GM23248 (cell line): ENCODE results near the gene PHF21A. TPM values are rescaled to one million over a fixed set of nuclear protein-coding genes. Genes with fewer than 3 reads are reported as not detected.
A peak's percentile ranks its signal among the peaks of the same experiment; 100 is the strongest.

Source experiments
- DNase-seq: peaks from one replicate; pipeline ENCODE4 v3.0.0-alpha.2; 2015
- H2AFZ ChIP-seq: fragments of 200-600 bp; sonication (generic); 2 replicates; pipeline ENCODE4 v1.6.1; 2016; ENCODE audit warnings: antibody characterized with exemption
- H3F3A ChIP-seq: fragments of 200-600 bp; sonication (generic); 2 replicates; pipeline ENCODE4 v1.6.1; 2016; ENCODE audit warnings: mild to moderate bottlenecking, antibody characterized with exemption, mixed run types; ENCODE audit not compliant: insufficient read depth
- H3K27ac ChIP-seq: fragments of 200-600 bp; sonication (generic); 2 replicates; pipeline ENCODE4 v1.5.1; 2016; ENCODE audit warnings: mild to moderate bottlenecking
- H3K27me3 ChIP-seq: fragments of 200-600 bp; sonication (generic); replicated peaks from 2 replicates; pipeline ENCODE4 v1.6.1; 2016; ENCODE audit warnings: mild to moderate bottlenecking; ENCODE audit not compliant: insufficient read depth
- H3K36me3 ChIP-seq: fragments of 200-600 bp; sonication (generic); 2 replicates; pipeline ENCODE4 v1.6.1; 2016; ENCODE audit warnings: low read depth, mild to moderate bottlenecking
- H3K4me1 ChIP-seq: fragments of 200-600 bp; sonication (generic); 2 replicates; pipeline ENCODE4 v1.6.1; 2016; ENCODE audit warnings: mild to moderate bottlenecking; ENCODE audit not compliant: insufficient read depth
- H3K4me2 ChIP-seq: fragments of 200-600 bp; sonication (generic); one replicate; pipeline ENCODE4 v1.6.1; 2016; ENCODE audit warnings: mild to moderate bottlenecking; ENCODE audit not compliant: unreplicated experiment
- H3K4me3 ChIP-seq: fragments of 200-600 bp; sonication (generic); 2 replicates; pipeline ENCODE4 v1.5.1; 2016; ENCODE audit warnings: mild to moderate bottlenecking
- H3K79me2 ChIP-seq: fragments of 200-600 bp; sonication (generic); 2 replicates; pipeline ENCODE4 v1.6.1; 2016; ENCODE audit warnings: mild to moderate bottlenecking; ENCODE audit not compliant: insufficient read depth
- H3K9ac ChIP-seq: fragments of 200-600 bp; sonication (generic); 2 replicates; pipeline ENCODE4 v1.6.1; 2016; ENCODE audit warnings: mild to moderate bottlenecking
- H3K9me2 ChIP-seq: fragments of 200-600 bp; sonication (generic); 2 replicates; pipeline ENCODE4 v1.6.1; 2016; ENCODE audit warnings: mixed run types, mild to moderate bottlenecking, moderate library complexity; ENCODE audit not compliant: insufficient read depth
- H3K9me3 ChIP-seq: fragments of 200-600 bp; sonication (generic); one replicate; pipeline ENCODE4 v1.6.1; 2017; ENCODE audit warnings: low read depth
- H4K20me1 ChIP-seq: fragments of 200-600 bp; sonication (generic); 2 replicates; pipeline ENCODE4 v1.6.0; 2016; ENCODE audit not compliant: insufficient read depth
- EZH2 ChIP-seq: fragments of 200-600 bp; sonication (generic); IDR thresholded peaks from 2 replicates; pipeline ENCODE4 v1.6.1; 2018; ENCODE audit warnings: antibody characterized with exemption, mild to moderate bottlenecking; ENCODE audit not compliant: insufficient read depth, poor library complexity, severe bottlenecking
- EZH2phosphoT487 ChIP-seq: fragments of 200-600 bp; sonication (generic); IDR thresholded peaks from 2 replicates; pipeline ENCODE4 v1.6.1; 2018; ENCODE audit warnings: antibody characterized with exemption, moderate library complexity, mild to moderate bottlenecking, low read depth; ENCODE audit not compliant: insufficient read depth
- WGBS, 2 experiments: methylation state at CpG; one replicate each; pipeline ENCODE4 v1.1.6; 2015 to 2017; ENCODE audit warnings: low lambda C conversion rate in 2 of 2, low coverage in 1 of 2; ENCODE audit errors: missing lambda C conversion rate in 2 of 2; 5-methylcytosine and 5-hydroxymethylcytosine counted together
- in situ Hi-C: fragments of 300-500 bp; cut with MboI; formaldehyde crosslinking; loops from 2 replicates; pipeline ENCODE4 v1.15.0; 2020
- polyA plus RNA-seq: library from polyadenylated mRNA; unstranded; fragments of >200 nt; fragmentation: Nextera tagmentation; extraction: Ambion mirVana; gene quantifications from 2 replicates; pipeline ENCODE4 v1.2.1, GENCODE V29; 2016
- total RNA-seq: library from RNA; depleted of rRNA; stranded (reverse); fragments of >200 nt; shearing (Covaris generic); gene quantifications from 2 replicates; pipeline ENCODE4 v1.2.3, GENCODE V29; 2014

PHF21A gene
- total and polyA plus RNA-seq, 2 experiments from 2014 or later = 11.2 to 17.0 TPM

DNA sequence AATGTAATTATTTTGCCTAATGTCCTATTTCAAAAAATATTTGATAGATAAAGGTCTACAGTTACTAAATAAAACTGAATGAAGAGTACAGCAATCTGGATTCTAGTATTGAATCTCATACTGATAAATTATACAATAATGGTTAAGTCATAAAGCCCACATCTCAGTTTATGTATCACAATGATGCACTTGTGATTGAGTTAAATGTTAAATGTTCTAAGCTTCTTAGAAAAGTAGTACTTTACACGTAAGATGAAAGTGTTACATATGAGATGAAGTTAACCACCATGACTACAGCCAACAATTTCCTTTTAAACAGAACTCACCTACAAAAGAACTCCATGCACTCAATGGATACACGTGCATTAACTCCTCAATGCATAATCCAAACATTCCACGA is 51.7 kb downstream of the PHF21A start:
- peaks cover 15% of the 10 kb centered on the region; the same call in 1 of the 2 replicates for H3K36me3 ChIP-seq
- H3K27me3 ChIP-seq = no peaks in the 10 kb centered on the region
- H4K20me1 ChIP-seq = no peaks in the 10 kb centered on the region; the same call in 1 of the 2 replicates
- H3K9ac ChIP-seq = no peak overlapping the region
- in situ Hi-C loops = no loop called here
- WGBS, 2 experiments = 94 to 98% methylated on average over 3 of the region's 3 CpGs
- H3K4me3 ChIP-seq = no peak overlapping the region
- DNase-seq = no peak
- peaks cover 17% of the 10 kb centered on the region; the same call in 1 of the 2 replicates for H3K79me2 ChIP-seq
- H3K9me2 ChIP-seq = no peaks in the 10 kb centered on the region
- H2AFZ ChIP-seq = no peak overlapping the region
- H3F3A ChIP-seq = peaks cover 5% of the 10 kb centered on the region; the same call in 1 of the 2 replicates
- peaks cover 7% of the 10 kb centered on the region for H3K4me1 ChIP-seq
- H3K4me2 ChIP-seq = no peak overlapping the region
- no peak for TF ChIP-seq EZH2phosphoT487
- TF ChIP-seq EZH2 = no peak
- no peak overlapping the region for H3K27ac ChIP-seq
- H3K9me3 ChIP-seq = no peaks in the 10 kb centered on the region

DNA sequence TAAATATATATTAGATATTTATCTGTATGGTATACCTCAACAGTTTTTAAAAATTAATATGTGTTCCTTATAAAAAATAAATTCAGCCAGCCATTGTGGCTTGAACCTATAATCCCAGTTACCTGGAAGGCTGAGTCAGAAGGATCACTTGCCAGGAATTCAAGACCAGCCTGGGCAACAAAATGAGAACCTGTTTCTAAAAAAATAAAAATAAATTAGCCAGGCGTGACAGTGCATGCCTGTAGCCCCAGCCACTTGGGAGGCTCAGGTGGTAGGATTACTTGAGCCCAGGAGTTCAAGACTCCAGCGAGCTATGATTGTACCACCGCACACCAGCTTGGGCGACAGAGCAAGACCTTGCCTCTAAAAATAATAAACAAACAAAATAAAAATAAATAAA is 54.9 kb downstream of the PHF21A start:
- Histone ChIP-seq H3K9me2 (no peaks in the 10 kb centered on the region), H3K4me2 (no peak overlapping the region), H3K4me1 (peaks cover 16% of the 10 kb centered on the region), H3K27me3 (no peaks in the 10 kb centered on the region), H4K20me1 (no peaks in the 10 kb centered on the region; the same call in 1 of the 2 replicates), H3K36me3 (peaks cover 14% of the 10 kb centered on the region), H3K4me3 (no peak overlapping the region), H3K79me2 (peaks cover 25% of the 10 kb centered on the region; the same call in 1 of the 2 replicates), H3K9me3 (no peaks in the 10 kb centered on the region), H3F3A (peaks cover 11% of the 10 kb centered on the region), H3K27ac (no peak overlapping the region), H3K9ac (no peak overlapping the region), H2AFZ (no peak overlapping the region)
- in situ Hi-C loops = no loop called here
- WGBS, 2 experiments = 97 to 98% methylated on average over 4 of the region's 4 CpGs
- DNase-seq = no peak
- TF ChIP-seq EZH2phosphoT487 = no peak
- no peak for TF ChIP-seq EZH2

GRCh38 chr11:46065681-46066080 is 55.6 kb downstream of the PHF21A start:
- Histone ChIP-seq H3K79me2 (peaks cover 23% of the 10 kb centered on the region; the same call in 1 of the 2 replicates), H3K9me2 (no peaks in the 10 kb centered on the region), H3K9me3 (no peaks in the 10 kb centered on the region), H3K27me3 (no peaks in the 10 kb centered on the region), H3F3A (peaks cover 11% of the 10 kb centered on the region), H3K4me2 (no peak overlapping the region), H3K9ac (no peak overlapping the region), H3K36me3 (peaks cover 14% of the 10 kb centered on the region), H3K27ac (no peak overlapping the region), H3K4me3 (no peak overlapping the region), H2AFZ (no peak overlapping the region), H4K20me1 (no peaks in the 10 kb centered on the region), H3K4me1 (peaks cover 16% of the 10 kb centered on the region)
- in situ Hi-C loops = no loop called here
- TF ChIP-seq EZH2 (no peak), EZH2phosphoT487 (no peak)
- 99 to 100% methylated on average over 3 of the region's 3 CpGs for WGBS, 2 experiments
- no peak for DNase-seq

DNA sequence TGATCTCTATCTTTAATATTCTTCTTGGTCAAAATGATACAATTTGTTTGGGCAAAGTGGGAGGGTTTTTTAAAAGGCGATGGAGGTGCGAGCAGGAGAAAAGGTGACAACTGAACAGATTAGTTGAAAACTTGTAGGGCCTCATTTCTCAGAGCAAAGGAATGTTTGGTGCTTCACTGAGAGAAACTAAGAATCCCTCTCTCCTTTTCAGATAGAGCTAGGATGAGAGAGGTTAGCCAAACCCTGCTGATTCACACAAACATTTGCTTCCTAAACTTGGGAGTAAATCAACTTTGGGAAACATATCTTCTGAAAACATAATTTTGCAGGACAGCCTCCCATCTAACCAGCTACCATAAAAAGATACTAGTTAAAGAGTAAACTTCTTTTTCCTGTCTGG is 57.0 kb downstream of the PHF21A start:
- Histone ChIP-seq H3K4me2 (peak overlapping the region; percentile 5), H4K20me1 (no peaks in the 10 kb centered on the region), H3K27me3 (no peaks in the 10 kb centered on the region), H3K4me3 (no peak overlapping the region), H3K9me3 (no peaks in the 10 kb centered on the region), H3K36me3 (peaks cover 14% of the 10 kb centered on the region), H3K9ac (no peak overlapping the region), H3K9me2 (no peaks in the 10 kb centered on the region), H3K27ac (peak overlapping the region; percentile 18; the same call in 1 of the 2 replicates), H3F3A (peaks cover 6% of the 10 kb centered on the region), H3K79me2 (peaks cover 15% of the 10 kb centered on the region; the same call in 1 of the 2 replicates), H2AFZ (no peak overlapping the region), H3K4me1 (peaks cover 12% of the 10 kb centered on the region)
- DNase-seq = peak; percentile 56
- no peak for TF ChIP-seq EZH2
- TF ChIP-seq EZH2phosphoT487 = no peak
- WGBS, 2 experiments = 87 to 91% methylated on average over 2 of the region's 2 CpGs
- in situ Hi-C loops = no loop called here
